GM19351 (cell line): ENCODE data around the gene PTPN9.

Experiments
- ATAC-seq: cut with Tn5 transposase; IDR thresholded peaks from one replicate; pipeline ENCODE4 v1.9.1; 2021; ENCODE audit warnings: mild to moderate bottlenecking, moderate library complexity; ENCODE audit not compliant: unreplicated experiment

PTPN9 gene

GRCh38 chr15:75425966-75426500 lies 153.1 kb downstream of the PTPN9 start:
- no peak for ATAC-seq

- ATAC-seq: no peak
Observed at GRCh38 chr15:75422554-75422953, 156.6 kb downstream of the PTPN9 start.

- ATAC-seq: no peak
Observed at GRCh38 chr15:75420698-75421097, 158.4 kb downstream of the PTPN9 start.

- no peak for ATAC-seq
Observed at GRCh38 chr15:75416584-75416983, 162.5 kb downstream of the PTPN9 start.
